Measurements from ENCODE around the gene MMP28. TPM values are rescaled to one million over a fixed set of nuclear protein-coding genes. Genes with fewer than 3 reads are reported as not detected.

MMP28 gene
- total RNA-seq, 1 experiment from 2014 or later: 0.25 TPM

DNA sequence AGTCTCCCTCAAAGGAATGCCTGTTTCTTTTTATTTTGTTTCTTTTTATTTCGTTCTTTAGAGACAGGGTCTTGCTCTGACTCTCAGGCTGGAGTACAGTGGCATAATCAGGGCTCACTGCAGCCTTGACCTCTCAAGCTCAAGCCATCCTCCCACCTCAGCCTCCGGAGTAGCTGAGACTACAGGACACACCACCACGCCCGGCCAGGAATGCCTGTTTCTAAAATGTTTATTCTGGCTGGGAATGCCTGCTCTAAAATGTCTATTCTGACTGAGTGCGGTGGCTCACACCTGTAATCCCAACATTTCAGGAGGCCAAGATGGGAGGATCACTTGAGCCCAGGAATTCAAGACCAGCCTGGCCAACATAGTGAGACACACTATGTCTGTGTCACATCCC, 2.5 kb upstream of the MMP28 start:
- DNase-seq (ENCODE audit: low spot score): no peak

DNA sequence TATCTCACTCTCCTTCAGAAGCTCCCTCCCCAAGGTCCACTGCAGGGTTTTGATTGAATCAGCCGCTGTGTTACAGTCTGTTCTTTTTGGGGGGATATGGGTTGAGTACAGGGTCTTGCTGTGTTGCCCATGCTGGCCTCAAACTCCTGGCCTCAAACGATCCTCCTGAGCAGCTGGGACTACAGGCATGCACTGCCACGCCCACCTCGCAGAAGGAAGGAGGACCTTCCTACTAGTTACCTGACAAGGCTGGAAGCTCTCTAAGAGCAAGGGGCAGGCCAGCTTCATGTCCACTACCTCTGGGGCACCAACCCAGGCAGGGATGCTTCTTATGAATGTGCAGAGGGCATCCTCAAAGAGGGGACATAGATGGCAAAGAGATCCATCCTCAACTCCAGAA, 1.9 kb upstream of the MMP28 start:
- no peak for DNase-seq (ENCODE audit: low spot score)

DNA sequence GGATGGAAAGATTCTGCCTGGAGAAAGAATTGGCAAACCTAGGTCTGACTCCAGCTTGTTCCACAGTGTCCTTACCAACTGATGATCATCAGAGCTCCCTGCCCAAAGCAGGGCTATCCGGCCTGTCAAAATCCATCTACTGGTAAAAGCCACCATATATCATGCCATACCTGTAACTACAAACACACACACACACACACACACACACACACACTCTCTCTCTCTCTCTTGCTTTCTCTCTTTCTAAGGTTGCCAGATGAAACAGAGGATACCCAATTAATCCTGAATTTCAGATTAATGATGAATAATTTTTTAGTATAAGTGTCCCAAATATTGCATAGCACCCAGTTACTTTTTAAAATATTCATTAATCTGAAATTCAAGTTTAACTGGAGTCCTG, 1.5 kb upstream of the MMP28 start:
- no peak for DNase-seq (ENCODE audit: low spot score)

DNA sequence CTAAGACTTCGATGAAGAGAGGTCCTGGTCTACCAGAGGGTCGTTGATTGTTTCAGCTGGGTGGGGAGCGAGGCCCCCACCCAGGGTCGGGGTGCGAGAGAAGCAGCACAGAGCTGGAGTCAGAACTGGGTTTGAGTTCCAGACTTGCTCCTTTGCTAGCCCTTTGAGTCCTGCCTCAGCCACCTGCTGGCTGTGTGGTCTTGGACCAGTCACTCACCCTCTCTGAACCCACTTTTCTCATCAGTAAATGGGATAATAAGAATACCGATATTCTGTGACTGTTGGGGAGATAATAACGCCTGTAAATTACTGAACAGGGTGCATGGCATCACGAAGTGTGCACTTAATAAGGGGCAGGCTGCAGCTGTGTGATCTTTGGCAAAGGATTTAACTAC, 427 bp upstream of the MMP28 start:
- no peak for DNase-seq (ENCODE audit: low spot score)

DNA sequence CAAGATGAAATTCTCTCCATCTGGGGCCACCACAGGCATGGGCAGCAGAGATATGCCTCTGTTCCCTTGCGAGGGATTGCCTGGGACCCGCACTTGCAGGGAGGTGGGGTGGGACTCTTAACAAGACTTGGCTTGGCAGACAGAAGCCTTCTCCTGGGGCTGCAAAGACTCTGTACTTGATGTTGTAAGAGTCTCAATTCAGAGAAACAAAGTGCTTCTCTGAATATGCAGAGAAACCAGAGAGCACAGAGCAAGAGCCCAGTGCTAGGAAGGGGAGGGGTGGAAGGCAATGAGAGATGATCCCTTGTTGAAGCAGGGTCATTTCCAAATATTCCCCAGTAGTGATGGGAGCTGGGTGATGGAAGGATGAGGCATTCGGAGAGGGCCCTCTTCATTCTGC, 2.2 kb downstream of the MMP28 start:
- no peak for DNase-seq (ENCODE audit: low spot score)

DNA sequence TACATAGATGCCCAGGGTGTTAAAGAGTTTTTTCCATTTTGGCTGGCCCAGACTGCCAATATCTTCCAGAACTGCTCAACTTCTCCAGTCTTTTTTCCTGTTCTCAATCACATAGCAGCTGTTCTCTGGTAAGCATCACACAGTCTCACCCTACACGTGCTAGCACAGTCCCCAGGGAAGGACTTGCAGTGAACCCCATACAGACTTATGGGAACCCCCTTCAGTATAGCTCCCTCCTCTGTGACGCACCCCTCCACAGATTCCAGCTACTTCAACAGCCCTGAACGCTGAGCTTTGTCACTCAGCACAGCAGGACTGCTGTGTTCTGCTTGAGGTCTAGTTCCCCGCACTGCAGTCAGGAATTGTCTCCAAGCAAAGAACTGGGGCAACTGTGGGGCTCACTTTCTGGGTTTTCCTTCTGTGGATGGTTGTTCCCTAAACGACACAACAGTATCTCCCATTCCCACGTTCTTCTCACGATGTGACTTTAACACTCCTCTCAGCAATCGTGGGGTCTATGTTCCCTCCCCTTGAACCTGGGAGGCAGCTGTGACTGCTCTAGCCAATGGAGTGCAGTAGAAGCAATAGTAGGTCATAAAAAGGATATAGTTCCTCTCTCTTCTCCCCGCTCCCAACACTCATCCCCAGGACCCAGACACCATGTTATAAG, 3.6 kb downstream of the MMP28 start:
- DNase-seq (ENCODE audit: low spot score): no peak

DNA sequence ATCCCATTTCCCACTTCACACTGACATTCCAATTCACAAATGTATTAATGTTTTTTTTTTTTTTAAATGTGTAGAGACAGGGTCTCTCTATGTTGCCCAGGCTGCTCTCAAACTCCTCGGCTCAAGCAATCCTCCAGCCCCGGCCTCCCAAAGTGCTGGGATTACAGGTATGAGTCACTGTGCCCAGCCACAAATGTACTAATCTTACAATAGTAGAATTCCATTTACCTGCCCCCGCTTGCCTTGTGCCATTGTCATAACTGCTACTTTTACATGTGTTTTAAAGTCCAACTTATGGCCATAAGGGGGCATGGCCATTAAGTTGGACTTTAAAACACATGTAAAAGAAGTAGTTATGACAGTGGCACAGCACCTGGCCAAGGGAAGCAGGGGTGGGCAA, 4.6 kb downstream of the MMP28 start:
- DNase-seq (ENCODE audit: low spot score): no peak

DNA sequence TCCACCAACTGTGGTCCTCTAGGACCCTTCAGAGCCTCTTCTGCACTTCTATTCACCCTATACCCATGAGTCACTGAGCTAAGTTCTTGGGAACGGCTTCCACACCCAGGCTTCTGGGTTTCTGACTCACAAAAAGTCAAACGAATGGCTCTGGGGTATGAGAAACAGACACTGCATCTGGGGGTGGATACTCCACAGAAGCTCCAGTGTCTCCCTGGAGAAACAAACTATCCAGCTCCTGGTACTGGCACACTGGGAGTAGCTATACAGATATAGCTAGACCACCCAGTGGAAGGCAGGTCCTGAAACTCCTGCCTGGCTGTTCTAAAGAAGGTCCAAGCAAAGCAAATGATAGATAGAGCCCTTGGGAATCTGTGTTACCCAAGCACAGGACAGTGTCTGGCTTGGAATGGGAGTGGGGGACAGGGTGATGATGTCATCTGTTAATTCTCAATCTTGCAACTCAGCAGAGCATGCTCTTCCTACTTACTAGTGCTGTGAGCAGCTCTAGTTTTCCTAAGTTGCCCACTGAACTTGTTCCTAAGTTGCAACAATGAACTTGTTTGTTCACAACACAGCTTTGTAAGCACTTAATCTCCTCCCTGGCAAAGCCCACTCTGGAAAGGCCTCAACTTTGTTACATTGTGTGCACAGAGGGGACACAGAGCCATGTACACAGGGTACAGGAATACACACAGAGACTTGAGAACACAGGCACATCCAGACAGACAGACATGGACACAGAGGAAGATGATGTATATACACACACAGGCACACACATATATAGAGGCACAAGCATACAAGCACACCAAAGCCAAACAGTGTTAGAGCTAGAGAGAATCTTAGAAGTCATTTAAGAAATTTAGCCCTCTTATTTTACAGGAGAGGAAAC, 6.7 kb downstream of the MMP28 start:
- DNase-seq (ENCODE audit: low spot score): no peak

DNA sequence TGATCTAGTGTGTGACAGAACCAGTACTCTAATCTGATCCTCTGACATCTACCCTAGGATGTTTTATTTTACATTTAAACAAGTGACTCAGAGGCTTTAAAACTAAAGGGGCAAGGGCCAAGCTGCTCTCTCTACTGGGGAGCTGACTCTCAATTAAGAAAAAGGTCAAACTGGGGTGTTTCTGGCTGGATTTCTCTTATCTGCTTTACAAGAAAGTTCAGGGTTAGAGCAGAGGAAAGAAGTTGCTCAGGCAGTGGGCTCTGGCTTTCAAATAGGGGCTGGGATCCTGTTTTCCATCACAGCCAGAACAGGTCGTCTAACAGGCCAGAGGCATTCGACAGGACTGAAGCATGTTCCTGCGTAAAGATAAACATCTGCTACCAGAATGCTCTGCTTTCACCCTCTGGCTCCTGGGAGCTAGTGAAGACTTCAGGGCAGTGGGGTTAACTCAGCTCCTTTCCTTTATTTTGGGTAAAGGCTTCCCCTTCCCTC, 8.5 kb downstream of the MMP28 start:
- peak; percentile 25 for DNase-seq (ENCODE audit: low spot score)

DNA sequence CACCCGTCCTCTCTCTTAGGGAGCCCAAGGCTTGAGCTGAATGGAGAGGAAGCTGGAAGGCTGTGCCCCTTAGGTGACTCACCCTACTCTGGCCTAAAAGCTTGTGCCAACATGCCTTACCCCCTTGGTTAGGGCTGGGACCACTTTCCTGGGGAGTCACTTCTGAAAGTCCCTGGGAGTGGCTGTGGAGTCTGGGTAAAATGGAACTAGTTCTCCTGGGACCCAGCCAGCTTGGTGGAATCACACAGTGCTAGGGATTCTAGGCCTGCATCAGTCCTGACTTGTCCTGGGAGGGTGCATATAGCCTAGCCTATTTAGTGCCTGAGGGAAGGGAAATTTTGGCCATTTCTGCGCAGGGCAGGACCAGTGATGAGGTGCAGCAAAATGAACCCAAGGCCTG, 10.5 kb downstream of the MMP28 start:
- DNase-seq (ENCODE audit: low spot score): no peak

DNA sequence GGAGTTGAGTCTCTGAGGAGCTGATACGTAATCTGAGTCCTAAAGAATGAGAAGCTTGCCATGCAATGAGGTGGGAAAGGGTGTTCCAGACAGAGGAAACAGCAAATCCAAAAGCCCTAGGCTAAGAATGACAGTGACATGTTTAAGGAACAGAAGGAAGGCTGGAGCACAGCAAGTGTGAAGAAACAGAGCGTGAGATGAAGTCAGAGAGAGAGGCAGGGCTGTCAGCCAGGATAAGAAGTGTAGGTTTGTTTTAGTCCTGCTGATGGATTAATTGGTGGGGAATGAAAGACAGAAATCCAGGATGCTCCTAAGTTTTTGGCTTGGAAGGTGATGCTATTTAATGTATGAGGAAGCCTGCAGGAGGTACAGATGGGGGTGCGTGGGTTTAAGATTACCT, 14.5 kb downstream of the MMP28 start:
- no peak for DNase-seq (ENCODE audit: low spot score)

DNA sequence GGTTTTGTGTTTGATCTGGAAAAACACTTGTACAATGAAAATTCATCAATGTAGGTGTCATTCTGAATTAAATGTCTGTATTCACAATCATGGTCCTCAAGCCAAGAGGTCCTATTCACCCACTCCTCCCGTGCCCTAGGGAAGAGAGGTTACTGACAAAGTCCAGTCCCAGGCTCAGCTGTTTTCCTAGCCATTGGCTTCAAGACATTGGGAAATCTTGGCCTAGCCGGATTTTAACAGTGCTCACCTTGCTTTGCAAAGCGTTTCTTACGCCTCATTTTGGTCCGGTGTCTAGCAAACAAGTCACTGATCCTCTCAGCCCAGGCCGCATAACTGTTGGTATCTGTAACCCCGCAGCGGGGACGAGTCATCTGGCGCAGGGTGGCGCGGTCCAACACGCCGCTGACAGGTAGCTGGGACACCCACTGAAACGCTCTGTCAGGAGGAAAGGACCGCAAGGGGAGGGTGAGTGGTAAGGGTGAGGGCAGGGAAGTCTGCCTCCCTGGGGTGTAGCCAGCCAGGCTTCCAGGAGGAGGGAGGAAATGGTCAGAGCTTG, 16.7 kb downstream of the MMP28 start:
- no peak for DNase-seq (ENCODE audit: low spot score)

DNA sequence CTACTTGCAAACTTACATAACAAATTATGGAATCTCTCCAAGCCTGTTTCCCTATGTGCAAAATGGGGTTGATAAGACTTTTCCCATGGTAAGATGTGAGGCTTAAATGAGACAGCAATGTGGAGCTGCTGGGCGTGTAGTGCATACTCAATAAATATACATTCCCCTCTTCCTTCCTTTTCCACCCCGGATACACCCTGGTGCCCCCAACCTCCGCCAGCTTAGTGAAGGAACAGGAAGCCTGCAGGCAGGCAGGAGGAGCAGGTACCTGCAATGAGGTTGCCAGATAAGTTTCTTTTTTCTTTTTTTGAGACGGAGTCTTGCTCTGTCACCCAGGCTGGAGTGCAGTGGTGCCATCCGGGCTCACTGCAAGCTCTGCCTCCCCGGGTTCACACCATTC, 19.9 kb downstream of the MMP28 start:
- DNase-seq (ENCODE audit: low spot score): no peak

DNA sequence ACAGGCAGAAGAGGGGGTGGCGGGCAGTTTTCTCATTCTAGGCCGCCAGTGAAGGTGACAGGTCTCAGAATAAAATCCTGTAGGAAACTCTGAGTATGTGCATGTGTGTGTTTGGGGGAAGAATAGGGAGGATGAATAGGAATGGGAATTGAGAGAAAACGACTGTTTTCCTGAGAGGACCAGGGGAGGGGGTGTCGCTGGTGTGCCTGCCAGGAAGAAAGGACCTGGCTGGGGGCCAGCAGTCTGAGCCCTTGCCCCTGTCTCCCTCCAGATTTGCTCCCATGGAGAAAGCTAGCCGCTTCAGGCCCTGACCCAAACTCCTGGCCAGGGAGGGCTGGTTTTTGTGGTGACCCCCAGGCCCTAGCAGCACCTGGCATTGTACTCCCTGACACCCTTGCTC, 20.4 kb downstream of the MMP28 start:
- DNase-seq (ENCODE audit: low spot score): no peak

DNA sequence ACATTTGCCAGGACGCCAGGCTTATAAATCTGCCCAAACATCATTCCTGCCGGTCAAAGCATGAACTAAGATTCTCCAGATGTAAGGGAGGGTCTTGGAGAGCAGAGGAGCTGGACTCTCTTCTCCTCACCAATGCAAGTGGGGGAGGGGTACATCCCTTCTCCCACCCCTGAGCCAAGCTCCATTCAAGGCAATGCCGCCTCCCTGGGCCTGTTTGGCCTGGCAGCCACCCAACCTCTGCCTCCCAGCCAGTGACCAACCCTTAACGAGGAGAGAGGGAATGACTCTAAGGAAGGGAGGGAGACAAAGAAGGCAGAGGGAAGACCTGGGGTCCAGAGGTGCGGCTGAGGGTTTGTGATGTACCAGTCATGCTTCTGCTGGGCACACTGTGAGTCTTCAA, 20.9 kb downstream of the MMP28 start:
- DNase-seq (ENCODE audit: low spot score): no peak

DNA sequence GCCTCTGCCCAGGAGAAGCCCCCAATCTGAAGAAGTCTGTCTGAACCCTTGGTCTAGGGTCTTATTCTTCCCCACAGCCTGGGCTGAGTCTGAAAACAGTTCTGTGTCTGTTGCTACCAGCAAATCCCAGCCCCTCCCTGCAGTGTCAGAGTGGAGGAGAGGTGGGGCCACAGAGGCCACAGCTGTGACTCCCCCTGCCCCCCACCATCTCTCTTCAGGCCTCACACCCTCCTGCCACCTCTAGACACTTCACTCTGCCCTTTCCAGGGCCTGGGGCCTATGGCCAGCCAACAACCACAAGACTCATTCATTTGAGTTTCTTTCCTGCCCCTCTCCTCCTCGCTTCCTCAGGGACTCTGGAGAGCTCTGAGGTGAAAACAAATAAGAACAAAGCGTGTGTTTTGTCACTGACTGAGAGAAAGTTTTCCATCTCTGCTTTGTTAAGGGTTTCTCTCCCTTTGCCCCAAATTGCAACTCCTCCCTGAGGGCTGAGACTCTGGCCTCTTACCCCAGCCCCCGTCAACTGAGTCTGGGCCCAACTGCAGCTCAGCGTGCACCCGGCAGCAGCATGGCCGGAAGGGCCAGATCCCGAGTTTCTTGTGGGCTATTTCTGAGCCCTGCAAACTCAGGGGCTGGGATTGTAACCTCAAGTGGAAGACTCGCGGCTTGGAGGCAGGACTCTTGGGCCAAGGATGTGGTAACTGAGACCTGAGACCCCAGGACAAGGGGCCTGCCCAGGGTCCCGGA, 21.6 kb downstream of the MMP28 start:
- DNase-seq (ENCODE audit: low spot score): no peak

DNA sequence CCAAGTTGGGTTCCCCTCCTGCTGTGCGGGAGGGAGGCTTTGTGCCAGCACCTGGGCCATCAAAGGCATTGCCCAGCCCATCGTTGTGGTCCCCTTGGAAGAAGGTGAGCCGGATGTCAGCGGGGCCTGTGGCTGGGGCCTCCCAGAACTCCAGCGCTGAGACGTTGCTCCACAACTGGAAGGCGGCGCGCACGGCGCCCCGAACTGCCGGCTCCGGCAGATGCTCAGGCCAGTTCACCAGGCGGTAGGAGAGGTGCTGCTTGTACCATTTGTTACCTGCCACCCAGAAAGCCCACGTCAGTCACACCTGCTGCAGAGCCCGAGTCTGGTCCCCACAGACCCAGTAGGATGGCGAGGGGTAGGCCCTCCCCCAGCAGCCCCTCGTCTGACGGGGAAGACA, 22.3 kb downstream of the MMP28 start:
- DNase-seq (ENCODE audit: low spot score): no peak

DNA sequence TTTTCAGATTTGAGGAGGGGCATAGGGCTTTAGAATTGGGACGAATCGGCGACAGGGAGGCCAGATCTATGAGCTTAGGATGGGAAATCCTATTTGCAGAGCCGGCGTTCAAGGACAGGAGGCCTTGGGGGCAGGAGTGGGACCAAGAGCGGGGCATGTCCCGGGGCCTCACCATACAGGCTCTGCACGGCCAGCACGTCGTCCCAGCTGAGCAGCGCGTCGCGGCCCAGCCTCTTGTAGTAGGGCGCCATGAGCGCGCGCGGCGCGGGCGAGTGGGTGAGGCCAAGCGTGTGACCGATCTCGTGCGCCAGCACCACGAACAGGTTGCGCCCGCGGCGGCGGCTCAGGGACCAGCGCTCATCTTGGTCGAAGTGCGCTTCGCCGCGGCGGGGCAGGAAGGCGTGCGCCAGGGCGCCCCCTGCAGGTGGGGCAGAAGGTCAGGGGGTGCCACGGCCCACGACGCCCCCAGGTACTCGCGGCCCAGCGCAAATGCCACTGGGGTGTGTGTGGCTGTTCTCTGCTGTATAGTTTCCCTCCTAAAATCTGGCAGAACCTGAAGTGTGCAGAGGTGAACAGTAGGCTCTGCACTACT, 25.4 kb downstream of the MMP28 start:
- DNase-seq (ENCODE audit: low spot score): no peak

DNA sequence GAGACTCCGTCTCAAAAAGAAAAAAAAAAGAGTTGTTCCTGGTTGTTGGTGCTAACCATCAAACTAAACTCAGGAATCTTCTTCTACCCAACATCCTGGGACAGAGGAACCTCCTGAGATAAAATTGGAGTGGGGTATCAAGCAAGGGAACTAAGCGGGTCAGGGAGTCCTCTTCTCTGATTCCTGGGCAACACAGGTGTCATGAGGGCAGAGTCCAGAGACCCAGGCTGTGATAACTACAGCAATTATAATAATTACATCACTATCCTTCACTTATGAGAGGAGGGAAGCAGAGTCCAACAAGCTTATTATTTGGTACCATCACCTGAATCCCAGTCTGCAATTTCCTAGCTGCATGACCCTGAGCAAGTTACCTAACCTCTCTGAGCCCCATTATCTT, 26.6 kb downstream of the MMP28 start:
- DNase-seq (ENCODE audit: low spot score): no peak

DNA sequence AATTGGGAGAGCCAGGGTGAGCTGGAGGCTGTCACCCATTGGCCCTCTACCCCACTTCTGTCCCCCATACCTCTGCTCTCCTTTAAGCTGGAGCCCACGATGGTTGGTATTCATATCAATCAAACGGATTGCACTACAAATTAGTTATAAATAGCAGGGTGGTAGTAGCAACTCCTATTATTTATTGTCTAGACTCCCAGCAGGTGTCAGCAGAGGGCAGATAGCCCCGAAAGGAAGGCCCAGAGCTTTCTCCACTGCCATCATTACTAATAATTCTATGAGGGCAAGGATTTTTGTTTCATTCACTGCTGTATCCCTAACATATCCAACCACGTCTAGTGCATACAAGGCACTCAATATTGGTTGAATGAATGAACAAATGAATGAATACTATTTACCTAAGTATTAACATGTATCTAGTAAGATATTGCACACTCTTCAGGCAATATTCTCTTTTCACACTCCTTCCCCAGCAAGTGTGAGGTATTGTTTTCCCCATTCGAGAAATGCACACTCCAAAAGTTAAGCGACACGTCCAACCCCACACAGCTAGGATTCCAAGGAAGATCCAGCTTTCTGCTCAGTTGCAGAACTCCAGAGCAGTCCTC, 28.4 kb downstream of the MMP28 start:
- peak; percentile 78 for DNase-seq (ENCODE audit: low spot score)

DNA sequence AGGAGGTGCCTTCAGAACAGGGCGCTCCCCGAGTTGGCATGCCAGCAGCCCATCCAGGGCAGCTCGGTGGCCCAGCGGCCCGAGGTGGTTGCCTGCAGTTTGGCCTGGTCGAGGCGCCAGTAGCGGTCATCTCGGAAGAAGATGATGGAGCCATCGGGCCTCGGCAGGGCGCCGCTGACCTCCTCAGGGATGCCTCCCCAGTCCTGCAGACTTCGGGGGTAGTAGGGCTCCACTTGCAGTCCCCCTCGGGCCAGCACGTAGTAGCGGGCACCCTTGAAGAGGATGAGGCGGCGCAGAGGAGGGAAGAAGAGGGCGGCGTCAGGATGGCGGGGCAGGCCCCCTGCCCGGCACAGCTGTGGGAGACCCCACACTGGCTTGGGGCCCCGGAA, 29.0 kb downstream of the MMP28 start:
- no peak for DNase-seq (ENCODE audit: low spot score)
